ENCODE data around the gene WNT8A. TPM values are rescaled to one million over a fixed set of nuclear protein-coding genes. Genes with fewer than 3 reads are reported as not detected.
A peak's percentile ranks its signal among the peaks of the same experiment; 100 is the strongest.
"Not testable (repeated sequence)": the region's sequence is repeated elsewhere in the genome, so short reads cannot be mapped to it uniquely, and the experiment has no call there.

Gene WNT8A
- total RNA-seq, 1 experiment from 2014 or later = not detected

DNA sequence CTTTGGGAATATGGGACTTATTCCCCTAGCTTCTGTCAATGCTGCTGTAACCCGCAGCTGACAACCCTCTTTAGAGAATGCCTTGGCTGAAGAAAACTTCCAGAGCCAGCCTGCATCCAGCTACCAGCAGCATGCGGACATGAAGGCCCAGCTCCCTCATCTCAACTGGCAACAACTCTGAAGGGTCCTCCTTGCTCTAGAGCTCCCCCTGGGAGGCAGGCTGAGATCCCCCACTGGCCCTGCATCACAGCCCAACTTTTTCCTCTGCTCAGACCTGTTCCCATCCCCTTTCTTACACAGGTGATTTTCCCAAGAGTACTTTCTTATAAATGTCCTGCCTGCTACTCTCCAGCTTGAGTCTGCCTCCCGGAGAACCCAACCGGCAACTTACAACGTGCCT is 18.7 kb upstream of the WNT8A start:
- ChIA-PET POLR2A (no interaction called here), CTCF (interaction anchor here (0.6 to 2.4 kb wide), 12 partner anchors 9 to 1213 kb away, joined by 3 to 36 read pairs (median 4); partner anchors contain the start of gene CDC23)
- H3K9me3 Mint-ChIP-seq (ENCODE audit: unreplicated experiment) = no peaks in the 10 kb centered on the region
- no peak overlapping the region for H3K4me3 Mint-ChIP-seq (ENCODE audit: unreplicated experiment)
- H3K36me3 Mint-ChIP-seq (ENCODE audit: insufficient read depth, unreplicated experiment) = no peaks in the 10 kb centered on the region
- intact Hi-C loops (cut with micrococcal nuclease; ENCODE audit: unreplicated experiment) = loop anchor here (1.0 kb wide), 1 partner anchor 29 kb away; no protein-coding TSS in a partner anchor
- Histone ChIP-seq H3K27me3 (replicated peaks; ENCODE audit: control insufficient read depth, insufficient read depth, low read length) (no peaks in the 10 kb centered on the region), H3K4me3 (ENCODE audit: low read depth, low read length) (no peak overlapping the region), H3K9me3 (no peaks in the 10 kb centered on the region), H3K4me1 (0 out of 2 replicates have a peak, but pooled peaks cover 6% of the 10 kb centered on the region), H3K36me3 (ENCODE audit: control insufficient read depth, insufficient read depth, low read length) (no peaks in the 10 kb centered on the region)
- H3K27ac Mint-ChIP-seq (ENCODE audit: unreplicated experiment) = no peak overlapping the region
- H3K27me3 Mint-ChIP-seq (ENCODE audit: insufficient read depth, unreplicated experiment) = no peaks in the 10 kb centered on the region
- peak; percentile 42 to 58 for DNase-seq
- TF ChIP-seq, protein P1, sequence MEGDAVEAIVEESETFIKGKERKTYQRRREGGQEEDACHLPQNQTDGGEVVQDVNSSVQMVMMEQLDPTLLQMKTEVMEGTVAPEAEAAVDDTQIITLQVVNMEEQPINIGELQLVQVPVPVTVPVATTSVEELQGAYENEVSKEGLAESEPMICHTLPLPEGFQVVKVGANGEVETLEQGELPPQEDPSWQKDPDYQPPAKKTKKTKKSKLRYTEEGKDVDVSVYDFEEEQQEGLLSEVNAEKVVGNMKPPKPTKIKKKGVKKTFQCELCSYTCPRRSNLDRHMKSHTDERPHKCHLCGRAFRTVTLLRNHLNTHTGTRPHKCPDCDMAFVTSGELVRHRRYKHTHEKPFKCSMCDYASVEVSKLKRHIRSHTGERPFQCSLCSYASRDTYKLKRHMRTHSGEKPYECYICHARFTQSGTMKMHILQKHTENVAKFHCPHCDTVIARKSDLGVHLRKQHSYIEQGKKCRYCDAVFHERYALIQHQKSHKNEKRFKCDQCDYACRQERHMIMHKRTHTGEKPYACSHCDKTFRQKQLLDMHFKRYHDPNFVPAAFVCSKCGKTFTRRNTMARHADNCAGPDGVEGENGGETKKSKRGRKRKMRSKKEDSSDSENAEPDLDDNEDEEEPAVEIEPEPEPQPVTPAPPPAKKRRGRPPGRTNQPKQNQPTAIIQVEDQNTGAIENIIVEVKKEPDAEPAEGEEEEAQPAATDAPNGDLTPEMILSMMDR (IDR thresholded peaks at IDR 0.05; ENCODE audit: insufficient read depth in 1 of 2, low read depth in 1 of 2, low read length in 1 of 2, severe bottlenecking in 1 of 2, unreplicated experiment in 1 of 2) = peak; percentile 67 to 68
- BruUV-seq (replicated peaks) = no TSS peak
- H3K4me1 Mint-ChIP-seq (ENCODE audit: low read depth, unreplicated experiment) = no peaks in the 10 kb centered on the region

DNA sequence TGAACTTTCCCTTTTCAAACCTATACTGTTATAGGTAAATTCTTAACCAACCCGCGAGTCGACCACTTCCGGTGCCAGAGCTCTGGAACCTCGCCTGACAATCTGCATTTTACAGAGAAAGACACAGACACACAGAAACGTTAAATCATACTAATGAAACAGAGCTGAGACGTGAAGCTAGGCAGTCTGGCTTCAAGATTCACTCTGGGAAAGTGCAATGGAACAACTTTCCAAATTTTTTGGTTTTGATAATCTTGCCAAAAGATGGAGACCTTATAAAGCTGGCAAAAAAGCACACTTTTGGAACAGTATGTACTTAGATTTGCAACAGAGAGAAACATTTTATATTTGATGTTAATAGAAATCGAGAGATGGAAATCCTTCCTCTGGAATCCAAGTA is 15.9 kb upstream of the WNT8A start:
- intact Hi-C loops (cut with micrococcal nuclease; ENCODE audit: unreplicated experiment) = loop anchor here (2.0 kb wide), 1 partner anchor 439 kb away; no protein-coding TSS in a partner anchor
- TF ChIP-seq, protein P1 (IDR thresholded peaks at IDR 0.05; ENCODE audit: insufficient read depth in 1 of 2, low read depth in 1 of 2, low read length in 1 of 2, severe bottlenecking in 1 of 2, unreplicated experiment in 1 of 2) = no peak
- H3K9me3 ChIP-seq = no peaks in the 10 kb centered on the region
- H3K4me1 Mint-ChIP-seq (ENCODE audit: low read depth, unreplicated experiment) = no peaks in the 10 kb centered on the region
- 0 out of 2 replicates have a peak, but pooled peaks cover 6% of the 10 kb centered on the region for H3K4me1 ChIP-seq
- H3K9me3 Mint-ChIP-seq (ENCODE audit: unreplicated experiment) = no peaks in the 10 kb centered on the region
- no peak overlapping the region for H3K4me3 ChIP-seq (ENCODE audit: low read depth, low read length)
- H3K36me3 Mint-ChIP-seq (ENCODE audit: insufficient read depth, unreplicated experiment) = no peaks in the 10 kb centered on the region
- no TSS peak for BruUV-seq (replicated peaks)
- DNase-seq = no peak
- H3K4me3 Mint-ChIP-seq (ENCODE audit: unreplicated experiment) = no peak overlapping the region
- ChIA-PET POLR2A (no interaction called here), CTCF (interaction anchor here (0.7 to 1.9 kb wide), 2 partner anchors 32 to 407 kb away, joined by 5 to 21 read pairs; no protein-coding TSS in a partner anchor)
- no peaks in the 10 kb centered on the region for H3K36me3 ChIP-seq (ENCODE audit: control insufficient read depth, insufficient read depth, low read length)
- no peaks in the 10 kb centered on the region for H3K27me3 Mint-ChIP-seq (ENCODE audit: insufficient read depth, unreplicated experiment)
- H3K27ac Mint-ChIP-seq (ENCODE audit: unreplicated experiment) = no peak overlapping the region
- no peaks in the 10 kb centered on the region for H3K27me3 ChIP-seq (replicated peaks; ENCODE audit: control insufficient read depth, insufficient read depth, low read length)

DNA sequence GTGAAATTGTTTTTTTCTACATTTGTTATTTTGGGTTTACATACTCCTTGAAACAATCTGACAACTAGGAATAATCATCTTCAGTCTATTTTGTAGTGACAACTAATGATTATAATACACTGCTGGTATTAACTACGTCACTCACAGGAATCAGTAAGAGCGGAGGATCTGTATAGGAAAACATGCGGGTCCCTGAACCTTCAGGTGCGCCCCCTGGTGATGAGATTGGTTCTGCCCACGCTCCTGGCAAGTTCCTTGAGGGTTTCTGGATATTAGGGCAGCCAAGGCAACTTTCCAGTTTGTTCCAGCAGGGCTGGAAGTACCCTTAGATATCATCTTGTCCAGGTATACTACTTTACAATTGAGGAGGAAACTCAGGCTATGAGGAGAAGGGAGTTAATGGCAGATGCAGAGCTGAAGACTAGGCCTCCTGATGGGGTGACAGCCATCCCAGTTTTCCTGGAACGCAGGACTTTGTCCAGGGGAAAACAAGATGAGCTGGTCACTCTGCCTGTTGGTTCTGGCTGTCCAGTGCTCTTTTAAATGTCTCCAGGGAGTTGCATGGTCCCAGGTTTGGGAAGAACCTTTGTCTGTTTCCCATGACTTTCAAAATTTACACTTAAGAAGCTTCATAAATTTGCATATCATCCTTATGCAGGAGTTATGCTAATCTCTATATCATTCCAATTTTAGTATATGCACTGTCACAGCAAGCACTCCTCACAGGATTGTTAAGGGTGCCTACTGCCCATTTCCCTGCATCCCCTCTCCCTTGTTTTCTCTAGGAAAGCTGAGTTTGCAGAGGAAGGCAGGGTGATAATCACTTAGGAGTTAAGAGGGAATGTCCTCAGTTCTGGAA is 14.9 kb upstream of the WNT8A start:
- no peaks in the 10 kb centered on the region for H3K36me3 Mint-ChIP-seq (ENCODE audit: insufficient read depth, unreplicated experiment)
- ChIA-PET CTCF (interaction anchor here (0.7 to 1.9 kb wide), 3 partner anchors 13 to 439 kb away, joined by 3 to 21 read pairs (median 3); no protein-coding TSS in a partner anchor), POLR2A (no interaction called here)
- H3K4me3 Mint-ChIP-seq (ENCODE audit: unreplicated experiment) = no peak overlapping the region
- no peaks in the 10 kb centered on the region for H3K4me1 Mint-ChIP-seq (ENCODE audit: low read depth, unreplicated experiment)
- Histone ChIP-seq H3K4me1 (0 out of 2 replicates have a peak, but pooled peaks cover 6% of the 10 kb centered on the region), H3K36me3 (ENCODE audit: control insufficient read depth, insufficient read depth, low read length) (no peaks in the 10 kb centered on the region), H3K27me3 (replicated peaks; ENCODE audit: control insufficient read depth, insufficient read depth, low read length) (no peaks in the 10 kb centered on the region), H3K4me3 (ENCODE audit: low read depth, low read length) (no peak overlapping the region), H3K9me3 (no peaks in the 10 kb centered on the region)
- intact Hi-C loops (cut with micrococcal nuclease; ENCODE audit: unreplicated experiment) = loop anchor here (1.0 to 2.0 kb wide), 2 partner anchors 33 to 440 kb away; no protein-coding TSS in a partner anchor
- TF ChIP-seq, protein P1 (IDR thresholded peaks at IDR 0.05; ENCODE audit: insufficient read depth in 1 of 2, low read depth in 1 of 2, low read length in 1 of 2, severe bottlenecking in 1 of 2, unreplicated experiment in 1 of 2) = peak; percentile 49 to 70
- peak; percentile 70 to 76 for DNase-seq
- H3K27ac Mint-ChIP-seq (ENCODE audit: unreplicated experiment) = no peak overlapping the region
- BruUV-seq (replicated peaks) = no TSS peak
- H3K27me3 Mint-ChIP-seq (ENCODE audit: insufficient read depth, unreplicated experiment) = no peaks in the 10 kb centered on the region
- no peaks in the 10 kb centered on the region for H3K9me3 Mint-ChIP-seq (ENCODE audit: unreplicated experiment)

DNA sequence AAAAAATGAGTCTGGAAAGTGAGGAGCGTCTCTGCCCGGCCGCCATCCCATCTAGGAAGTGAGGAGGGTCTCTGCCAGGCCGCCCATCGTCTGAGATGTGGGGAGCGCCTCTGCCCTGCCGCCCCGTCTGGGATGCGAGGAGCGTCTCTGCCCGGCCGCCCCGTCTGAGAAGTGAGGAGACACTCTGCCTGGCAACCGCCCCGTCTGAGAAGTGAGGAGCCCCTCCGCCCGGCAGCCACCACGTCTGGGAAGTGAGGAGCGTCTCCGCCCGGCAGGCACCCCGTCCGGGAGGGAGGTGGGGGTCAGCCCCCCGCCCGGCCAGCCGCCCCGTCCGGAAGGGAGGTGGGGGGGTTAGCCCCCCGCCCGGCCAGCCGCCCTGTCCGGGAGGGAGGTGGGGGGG is 13.8 kb upstream of the WNT8A start:
- H3K4me1 Mint-ChIP-seq (ENCODE audit: low read depth, unreplicated experiment); H3K4me3 Mint-ChIP-seq (ENCODE audit: unreplicated experiment); DNase-seq; BruUV-seq (replicated peaks); H3K36me3 Mint-ChIP-seq (ENCODE audit: insufficient read depth, unreplicated experiment); H3K4me3 ChIP-seq (ENCODE audit: low read depth, low read length); POLR2A ChIA-PET; H3K9me3 Mint-ChIP-seq (ENCODE audit: unreplicated experiment); H3K27me3 ChIP-seq (replicated peaks; ENCODE audit: control insufficient read depth, insufficient read depth, low read length); H3K9me3 ChIP-seq; H3K27me3 Mint-ChIP-seq (ENCODE audit: insufficient read depth, unreplicated experiment); H3K36me3 ChIP-seq (ENCODE audit: control insufficient read depth, insufficient read depth, low read length); intact Hi-C loops (cut with micrococcal nuclease; ENCODE audit: unreplicated experiment); H3K4me1 ChIP-seq: not testable (repeated sequence)
- CTCF ChIA-PET = interaction anchor here (1.2 to 1.9 kb wide), 2 partner anchors 12 to 34 kb away, joined by 3 to 21 read pairs; no protein-coding TSS in a partner anchor
- H3K27ac Mint-ChIP-seq (ENCODE audit: unreplicated experiment) = peak overlapping the region; percentile 57
